GM18526 (cell line): Measurements from ENCODE around the gene GARNL3.

ENCODE experiments used
- POLR2A ChIP-seq: IDR thresholded peaks from 3 replicates; pipeline ENCODE4 v1.6.1; 2011; ENCODE audit not compliant: insufficient read length; ENCODE audit errors: extremely low read depth

The GARNL3 gene

DNA sequence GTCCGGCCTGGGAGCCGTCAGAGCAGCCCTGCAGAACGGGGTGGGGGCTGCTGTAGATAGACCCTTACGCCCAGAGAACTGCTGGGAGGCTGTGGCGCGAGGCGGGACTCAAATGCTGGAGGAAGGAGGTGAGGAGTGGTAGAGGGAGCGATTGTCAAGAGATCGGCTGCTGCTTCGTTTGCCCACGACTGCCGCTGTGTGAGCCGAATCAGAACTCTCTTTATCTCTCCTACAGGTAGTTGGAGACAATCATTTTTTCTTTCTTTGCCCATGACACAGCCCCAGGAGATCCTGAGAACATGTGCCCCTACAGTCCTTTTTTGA, 160.1 kb downstream of the GARNL3 start:
- TF ChIP-seq POLR2A = no peak

DNA sequence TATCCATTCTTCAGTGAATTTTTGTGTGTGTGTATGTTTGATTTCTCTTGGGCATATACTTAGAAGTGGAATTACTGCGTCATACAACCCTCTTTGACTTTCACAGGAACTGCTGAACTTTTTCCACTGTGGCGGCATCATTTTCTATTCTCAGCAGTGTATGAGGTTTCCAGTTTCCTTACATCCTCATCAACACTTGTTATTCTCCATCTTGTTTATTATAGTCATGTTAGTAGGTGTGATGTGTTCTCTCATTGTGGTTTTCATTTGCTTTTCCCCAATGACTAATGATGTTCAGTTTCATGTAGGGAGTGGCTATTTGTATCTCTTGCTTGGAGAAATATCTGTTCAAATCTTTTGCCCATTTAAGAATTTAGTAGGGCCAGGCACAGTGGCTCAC, 162.2 kb downstream of the GARNL3 start:
- TF ChIP-seq POLR2A = no peak

DNA sequence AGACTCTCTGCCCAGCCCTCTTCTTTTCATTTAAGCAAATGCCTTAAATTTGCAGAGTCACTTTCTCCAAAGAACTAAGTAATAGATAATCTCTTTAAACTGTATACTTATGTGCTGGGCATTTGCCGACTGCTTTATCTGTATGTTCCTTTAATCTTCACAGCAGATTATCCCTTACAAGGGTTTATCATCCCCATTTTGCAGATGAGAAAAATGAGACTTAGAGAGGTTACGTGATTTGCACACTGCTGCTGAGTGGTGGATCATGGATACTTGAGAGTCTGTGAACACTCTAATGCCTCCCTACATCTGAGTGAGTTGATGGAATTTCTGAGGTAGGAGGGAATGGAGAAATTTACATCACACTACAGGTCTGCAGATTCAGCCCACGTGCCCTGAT, 163.8 kb downstream of the GARNL3 start:
- no peak for TF ChIP-seq POLR2A

DNA sequence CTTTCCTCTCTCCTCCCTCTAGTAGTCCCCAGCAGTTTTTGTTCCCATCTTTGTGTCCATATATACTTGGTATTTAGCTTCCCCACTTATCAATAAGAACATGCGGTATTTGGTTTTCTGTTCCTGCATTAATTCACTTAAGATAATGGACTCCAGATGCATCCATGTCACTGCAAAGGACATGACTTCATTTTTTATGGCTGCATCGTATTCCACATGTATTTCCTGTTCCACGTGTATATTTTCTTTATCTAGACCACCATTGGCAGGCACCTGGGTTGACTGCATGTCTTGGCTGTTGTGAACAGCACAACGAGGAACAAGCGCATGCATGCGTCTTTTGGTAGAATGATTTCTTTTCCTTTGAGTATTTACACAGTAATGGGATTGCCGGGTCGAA, 165.8 kb downstream of the GARNL3 start:
- TF ChIP-seq POLR2A = no peak

DNA sequence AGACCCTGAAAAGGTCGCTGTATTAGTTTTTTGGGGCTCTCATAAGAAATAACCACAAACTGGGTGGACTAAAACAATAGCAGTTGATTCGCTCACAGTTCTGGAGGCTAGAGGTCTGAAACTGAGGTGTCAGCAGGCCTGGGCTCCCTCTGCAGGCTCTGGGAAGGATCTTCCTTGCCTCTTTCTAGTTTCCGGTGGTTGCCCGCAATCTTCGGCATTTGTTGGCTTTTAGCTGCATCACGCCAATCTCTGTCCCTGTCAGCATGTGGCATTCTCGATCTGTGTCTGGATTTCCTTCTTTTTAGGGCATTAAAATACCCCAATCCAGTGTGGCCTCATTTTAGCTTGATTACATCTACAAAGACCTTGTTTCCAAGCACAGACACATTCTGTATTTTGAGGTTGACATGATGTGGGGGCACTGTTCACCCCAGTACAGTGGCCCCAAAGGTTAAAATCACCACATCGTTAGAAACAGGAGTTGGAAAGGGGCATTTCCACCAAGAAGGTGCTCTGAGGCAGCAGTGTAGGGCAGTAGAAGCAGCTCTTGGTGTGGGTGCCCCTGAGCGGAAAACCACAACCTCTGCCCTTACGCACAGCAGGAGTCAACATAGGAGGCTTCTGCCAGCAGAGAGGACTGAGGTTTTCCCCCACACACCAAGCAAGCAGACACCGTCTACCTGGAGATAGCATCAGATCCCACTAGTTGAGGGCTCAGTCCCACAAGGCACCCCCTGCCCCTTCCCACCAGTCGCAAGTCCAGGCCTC, 173.1 kb downstream of the GARNL3 start:
- TF ChIP-seq POLR2A = no peak

DNA sequence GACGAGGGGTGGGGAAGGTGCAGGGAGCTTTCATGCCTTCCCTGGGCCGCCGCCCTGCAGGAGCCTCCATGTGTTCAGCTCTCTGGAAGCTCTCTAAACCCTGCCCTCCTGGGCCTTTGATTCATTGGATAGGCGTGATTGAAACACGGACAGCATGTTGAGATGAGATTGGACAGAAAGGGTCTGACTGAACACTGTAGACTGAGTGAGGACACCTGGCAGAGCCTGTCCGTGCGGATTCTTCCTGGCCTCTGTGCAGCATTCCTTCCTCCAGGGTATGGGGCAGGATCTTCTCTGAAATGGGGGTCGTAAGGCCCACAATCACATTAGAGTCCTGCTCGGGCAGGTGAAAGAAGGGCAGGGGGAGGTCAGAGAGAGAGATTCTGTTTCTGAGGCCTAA, 173.8 kb downstream of the GARNL3 start:
- TF ChIP-seq POLR2A = no peak
